Stimulated activated CD4-positive, alpha-beta T cell treated with anti-CD3 and anti-CD28 coated beads, Interleukin-4, amount 100 ng/mL, for 24 hours (primary cell): ENCODE results near the gene ZCCHC2.

ENCODE experiments used
- DNase-seq: peaks from one replicate; pipeline ENCODE4 v3.0.0-alpha.2; 2020

The ZCCHC2 gene

DNA sequence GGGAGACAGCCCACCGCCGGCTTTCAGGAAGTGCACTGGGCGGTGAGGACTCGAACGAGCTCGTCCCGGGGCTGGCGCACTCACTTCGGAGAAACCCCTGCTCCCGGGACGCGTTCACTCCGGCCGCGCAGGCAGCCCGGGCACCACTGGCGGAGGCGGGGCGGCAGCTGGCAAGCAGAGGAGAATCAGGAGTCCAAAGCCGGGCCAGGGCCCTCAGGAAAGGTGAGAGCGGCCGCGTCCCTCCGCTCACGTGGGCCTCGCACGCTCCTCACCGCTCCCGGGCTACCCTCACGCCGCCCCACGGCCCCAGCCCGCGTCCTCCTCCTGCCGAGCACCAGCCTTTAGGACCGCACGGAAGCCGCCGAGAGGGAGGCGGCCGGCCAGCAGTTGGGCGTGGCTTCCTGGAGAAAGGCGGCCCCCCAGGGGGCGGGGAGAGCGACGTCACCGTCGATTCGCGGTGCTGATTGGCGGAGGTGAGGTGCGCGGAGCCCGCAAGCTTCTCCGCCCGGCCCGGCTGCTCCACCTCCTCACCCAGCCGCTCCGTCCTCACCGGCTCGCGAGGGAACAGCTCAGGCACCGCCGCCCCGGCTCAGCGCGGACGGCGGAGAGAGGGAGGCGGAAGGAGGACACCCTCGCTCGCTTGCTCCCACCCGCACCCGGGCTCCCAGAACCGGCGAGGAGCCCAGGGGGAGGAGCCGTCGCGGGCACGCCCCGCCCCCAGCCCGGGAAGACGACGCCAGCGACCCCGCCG is at the start of gene ZCCHC2:
ZCCHC2 (plus strand) TSS at position 522 of the 751 bp plus-strand sequence. CDS start 400 bp downstream, outside the sequence.
- peak; percentile 97 for DNase-seq

- DNase-seq, result no peak
These were observed 43.3 kb upstream of the ZCCHC2 start for GRCh38 chr18:62479574-62479973.

DNA sequence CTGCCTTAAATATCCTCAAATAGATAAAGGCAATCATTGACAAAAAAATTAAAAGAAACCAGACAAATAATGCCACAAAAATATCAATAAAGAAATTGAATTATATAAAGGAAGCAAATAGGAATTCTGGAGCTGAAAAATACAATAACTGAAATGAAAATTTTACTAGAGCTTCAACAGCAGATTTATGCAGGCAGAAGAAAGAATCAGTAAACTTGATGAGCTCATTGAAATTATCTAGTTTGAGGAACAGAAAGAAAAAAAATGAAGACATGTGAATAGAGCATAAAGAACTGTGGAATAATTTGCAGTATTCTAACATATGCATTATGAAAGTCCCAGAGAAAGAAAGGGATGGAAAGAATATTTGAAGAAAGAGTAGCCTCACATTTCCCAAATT is 41.9 kb upstream of the ZCCHC2 start:
- DNase-seq, result no peak

GRCh38 chr18:62484941-62485340 is 37.9 kb upstream of the ZCCHC2 start:
- DNase-seq, result no peak

- no peak for DNase-seq
These were observed 37.1 kb upstream of the ZCCHC2 start for GRCh38 chr18:62485684-62486083.

- peak; percentile 23 for DNase-seq
These were observed 36.4 kb upstream of the ZCCHC2 start for GRCh38 chr18:62486290-62486964.

- no peak for DNase-seq
These were observed 35.7 kb upstream of the ZCCHC2 start for GRCh38 chr18:62487161-62487560.

DNA sequence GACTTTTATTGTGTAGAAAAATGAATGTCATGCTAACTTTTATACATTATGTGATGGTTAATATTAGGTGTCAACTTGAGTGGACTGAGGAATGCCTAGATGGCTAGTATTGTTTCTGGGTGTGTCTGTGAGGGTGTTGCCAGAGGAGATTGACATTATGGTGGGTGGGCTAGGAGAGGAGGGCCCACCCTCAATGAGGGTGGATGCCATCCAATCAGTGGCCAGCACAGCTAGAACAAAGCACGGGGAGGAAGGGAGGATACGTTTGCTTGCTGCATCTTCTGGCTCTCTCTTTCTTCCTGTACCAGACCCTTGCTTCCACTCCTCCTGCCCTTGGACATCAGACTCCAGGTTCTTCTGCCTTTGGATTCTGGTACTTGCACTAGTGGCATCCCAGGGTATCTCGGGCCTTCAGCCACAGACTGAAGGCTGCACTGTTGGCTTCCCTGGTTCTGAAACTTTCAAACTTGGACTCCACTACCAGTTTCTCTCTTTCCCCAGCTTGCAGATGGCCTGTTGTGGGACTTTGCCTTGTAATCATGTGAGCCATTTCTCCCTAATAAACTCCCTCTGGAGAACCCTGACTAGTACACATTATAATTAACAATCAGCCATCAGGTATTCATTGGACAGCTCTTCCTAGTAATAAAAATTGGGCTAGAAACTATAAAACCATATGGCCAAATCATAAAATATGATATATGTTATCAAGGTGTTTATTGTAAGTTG is 31.7 kb upstream of the ZCCHC2 start:
- no peak for DNase-seq

GRCh38 chr18:62493033-62493862 is 29.6 kb upstream of the ZCCHC2 start:
- DNase-seq, result no peak

- DNase-seq, result no peak
These were observed 28.1 kb upstream of the ZCCHC2 start for GRCh38 chr18:62494764-62495163.

GRCh38 chr18:62496262-62496661 is 26.6 kb upstream of the ZCCHC2 start:
- DNase-seq, result no peak

DNA sequence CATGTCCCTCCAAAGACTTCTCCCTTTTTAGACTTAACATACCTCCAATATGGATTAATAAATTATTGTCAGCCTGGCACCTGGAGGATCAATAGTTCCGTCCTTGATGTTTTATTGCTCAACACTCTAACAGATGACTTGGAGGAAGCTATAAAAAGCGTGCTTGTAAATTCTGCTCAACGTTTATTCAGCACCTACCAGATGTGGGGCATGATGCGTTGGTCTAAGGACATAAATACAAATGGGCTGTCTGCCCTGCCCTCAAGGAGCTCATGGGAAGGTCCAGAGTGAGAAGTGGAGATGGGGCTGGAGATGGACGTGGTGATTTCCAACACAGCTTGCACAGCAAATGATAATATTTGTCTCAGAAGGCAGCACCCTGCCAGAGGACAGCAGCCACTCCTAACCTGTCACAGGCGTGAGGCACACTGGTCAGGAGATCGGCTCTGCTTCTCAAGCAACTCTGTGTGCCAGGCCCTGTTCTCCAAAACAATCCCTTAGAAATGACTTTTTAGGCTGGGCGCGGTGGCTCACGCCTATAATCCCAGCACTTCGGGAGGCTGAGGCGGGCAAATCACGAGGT is 25.5 kb upstream of the ZCCHC2 start:
- no peak for DNase-seq

DNA sequence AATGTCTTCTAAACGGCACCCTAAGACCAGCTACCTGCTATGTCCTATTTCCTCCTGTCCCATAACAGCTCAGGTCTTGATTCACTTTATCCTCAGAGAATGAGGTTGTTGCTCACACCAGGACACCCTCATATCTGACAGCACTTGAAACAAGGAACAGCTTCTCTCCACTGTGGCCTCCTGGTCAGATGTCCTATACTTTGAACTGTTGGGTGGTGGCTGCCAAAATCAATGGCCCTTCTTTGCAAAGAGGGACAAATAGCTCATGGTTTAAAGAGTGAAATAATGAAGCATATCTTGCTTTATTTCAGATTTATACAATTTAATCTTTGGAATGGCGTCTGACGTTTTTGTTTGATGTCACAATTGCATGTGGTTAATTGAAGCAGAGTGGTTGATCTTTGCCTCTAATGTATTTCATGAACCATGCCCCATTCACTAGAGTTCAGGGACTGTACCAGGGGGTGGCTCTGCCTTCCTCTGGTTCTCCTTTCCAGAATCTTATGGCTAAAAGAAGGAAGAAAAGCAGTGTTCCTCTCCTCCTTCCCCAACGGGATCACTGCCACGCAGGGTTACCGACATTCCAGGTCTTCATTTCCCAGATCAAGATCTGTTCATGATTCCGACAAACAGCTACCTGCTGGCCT is 24.1 kb upstream of the ZCCHC2 start:
- DNase-seq, result no peak

DNA sequence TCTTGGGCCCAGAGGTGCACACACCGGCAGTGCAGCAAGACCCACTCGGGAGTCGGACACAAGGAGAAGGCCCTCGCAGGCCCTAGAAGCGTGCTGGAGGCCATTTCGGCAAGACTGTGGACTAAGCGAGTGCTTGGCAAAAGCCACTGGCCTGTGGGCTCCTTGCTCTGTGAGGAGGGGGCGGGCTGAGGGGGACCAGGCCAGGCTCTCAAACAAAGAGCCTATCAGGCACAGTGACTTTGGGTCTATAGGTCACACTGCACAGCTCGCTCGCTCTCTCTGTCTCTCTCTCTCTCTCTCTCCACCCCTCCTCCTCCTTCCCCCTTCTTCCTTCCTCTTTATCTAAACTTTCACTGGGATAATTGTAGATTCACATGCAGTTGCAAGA is 23.6 kb upstream of the ZCCHC2 start:
- DNase-seq, result no peak

DNA sequence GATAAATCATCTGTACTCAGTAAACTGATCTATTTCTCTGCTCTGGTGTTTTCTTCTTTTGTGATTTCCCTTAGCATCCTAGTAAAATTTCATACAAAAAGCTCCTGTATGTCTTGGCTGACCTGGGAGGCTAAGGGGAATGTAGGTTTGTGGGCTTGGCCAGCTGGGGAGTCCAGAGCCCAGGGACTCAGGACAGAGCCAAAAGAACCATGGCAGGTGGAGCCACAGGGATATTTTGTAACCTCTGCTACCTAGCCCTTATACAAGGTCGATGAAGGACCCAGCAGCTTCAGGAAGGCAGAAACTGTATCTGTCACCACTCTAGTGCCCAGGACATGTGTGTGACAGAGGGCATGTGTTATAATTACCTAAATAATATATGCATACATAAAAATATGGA is 22.7 kb upstream of the ZCCHC2 start:
- DNase-seq, result no peak

DNA sequence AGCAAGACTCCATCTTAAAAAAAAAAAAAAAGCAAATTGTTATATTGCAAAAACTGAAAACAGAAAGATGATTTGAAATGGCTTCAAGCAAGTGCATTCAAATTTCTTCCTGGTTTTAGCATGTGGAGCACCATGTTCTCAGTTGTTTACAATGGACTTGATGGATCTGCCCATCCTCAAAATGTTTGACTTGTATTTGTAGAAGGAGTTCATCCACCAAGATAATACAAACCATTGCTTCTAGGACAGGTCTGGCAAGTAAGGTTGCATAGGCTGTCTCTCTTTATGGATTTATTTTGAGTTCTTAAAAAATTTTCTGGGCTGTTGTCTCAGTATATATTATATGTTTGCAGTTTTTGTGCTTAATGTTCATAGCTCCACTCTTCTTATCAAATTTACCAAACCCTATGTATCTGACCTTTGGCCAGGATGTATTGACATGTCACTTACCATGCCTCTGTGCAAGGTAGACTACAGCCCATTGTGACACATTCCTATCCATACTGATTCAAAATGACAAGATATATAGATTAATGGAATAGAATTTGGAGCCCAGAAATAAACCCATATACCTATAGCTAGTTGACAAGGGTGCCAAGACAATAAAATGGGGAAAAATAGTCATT is 21.7 kb upstream of the ZCCHC2 start:
- DNase-seq, result no peak

- DNase-seq, result peak; percentile 42
These were observed 16.9 kb upstream of the ZCCHC2 start for GRCh38 chr18:62505669-62506494.

GRCh38 chr18:62506495-62507143 is 16.2 kb upstream of the ZCCHC2 start:
- DNase-seq, result no peak

DNA sequence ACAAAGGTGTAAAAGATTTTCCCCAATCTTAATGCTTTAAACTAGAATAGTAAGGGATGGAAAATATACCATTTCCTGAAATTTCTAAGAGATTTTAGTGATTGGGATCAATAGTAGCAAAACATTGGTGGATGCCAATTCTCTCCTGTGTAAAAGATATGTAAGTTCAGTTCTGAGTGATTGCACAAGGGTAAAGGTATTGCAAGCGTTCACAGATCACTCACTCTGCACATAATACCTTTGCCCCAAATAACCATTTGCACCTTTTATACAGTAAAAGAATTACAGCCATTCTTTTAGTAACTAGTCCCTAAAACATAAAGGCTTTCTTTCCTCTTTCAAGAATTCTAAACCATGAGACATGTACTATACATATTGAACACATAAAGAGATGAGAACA is 13.0 kb upstream of the ZCCHC2 start:
- DNase-seq, result no peak

DNA sequence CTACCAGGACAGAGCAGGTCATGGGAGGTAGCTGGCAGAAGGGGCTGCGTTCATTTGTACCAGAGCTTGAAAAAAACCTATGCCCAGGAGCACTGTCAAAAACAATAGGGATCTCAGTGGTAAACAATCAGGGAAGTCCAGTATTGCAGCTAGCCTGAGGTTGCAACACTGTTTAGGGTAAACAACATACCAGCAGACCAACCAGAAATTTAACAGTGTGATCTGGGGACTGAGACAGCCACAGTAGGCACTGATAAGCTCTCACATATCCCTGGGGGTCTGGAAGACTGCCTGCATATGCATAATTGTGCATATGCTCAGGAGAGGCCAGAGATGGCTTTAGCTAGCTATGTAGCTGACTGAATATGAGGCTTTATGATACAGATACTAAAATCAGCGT is 12.0 kb upstream of the ZCCHC2 start:
- no peak for DNase-seq
